HG02981 (cell line): ENCODE results near the gene SUPT5H.

Source experiments
- ATAC-seq: cut with Tn5 transposase; IDR thresholded peaks from one replicate; pipeline ENCODE4 v1.9.1; 2021; ENCODE audit warnings: mild to moderate bottlenecking, moderate library complexity; ENCODE audit not compliant: unreplicated experiment

Gene SUPT5H

DNA sequence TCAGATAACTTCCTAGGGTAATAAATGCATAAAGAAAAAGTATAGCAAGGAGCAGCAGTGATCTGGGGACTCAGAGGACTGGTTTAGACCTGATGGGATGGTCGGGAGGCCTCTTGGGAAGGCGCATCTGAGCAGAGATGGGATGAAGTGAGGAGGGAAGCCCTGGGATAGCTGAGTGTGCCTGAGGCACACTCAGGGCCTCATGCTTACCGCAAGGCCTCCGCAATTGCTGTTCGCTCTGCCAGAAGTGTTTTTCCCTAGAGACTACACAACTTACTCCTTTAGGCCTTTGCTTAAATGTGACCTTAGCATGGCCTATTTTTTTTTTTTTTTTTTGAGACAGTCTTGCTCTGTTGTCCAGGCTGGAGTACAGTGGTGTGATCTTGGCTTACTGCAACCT is 49.3 kb downstream of the SUPT5H start:
- ATAC-seq, result no peak

DNA sequence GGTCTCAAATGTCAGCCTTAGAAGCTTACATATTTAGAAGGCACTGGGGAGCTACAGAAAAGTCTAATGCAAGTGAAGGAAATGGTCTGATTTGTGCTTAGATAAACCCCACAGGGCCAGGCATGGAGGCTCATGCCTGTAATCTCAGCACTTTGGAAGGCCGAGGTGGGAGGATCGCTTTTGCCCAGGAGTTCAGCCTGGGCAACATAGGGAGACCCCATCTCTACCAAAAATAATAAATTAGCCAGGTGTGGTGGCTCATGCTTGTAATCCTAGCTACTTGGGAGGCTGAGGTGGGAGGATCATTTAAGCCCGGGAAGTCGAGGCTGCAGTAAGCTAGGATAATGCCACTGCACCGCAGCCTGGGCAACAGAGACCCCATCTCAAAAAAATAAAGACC is 50.7 kb downstream of the SUPT5H start:
- no peak for ATAC-seq

DNA sequence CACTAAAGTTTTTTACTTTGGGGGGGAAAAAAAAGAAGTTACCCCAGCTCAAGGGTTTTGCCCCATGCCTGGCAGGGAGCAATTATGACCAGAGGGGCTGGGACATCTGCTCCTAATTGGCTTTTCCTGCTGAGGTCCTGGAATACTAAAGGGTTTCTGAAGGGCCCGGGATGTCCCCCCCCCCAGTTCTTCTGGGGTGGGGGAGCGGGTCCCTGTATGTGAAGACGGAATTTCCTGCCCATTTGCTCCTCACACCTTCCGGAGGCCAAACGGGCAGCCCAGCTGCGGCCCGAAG is 52.3 kb downstream of the SUPT5H start:
- no peak for ATAC-seq

DNA sequence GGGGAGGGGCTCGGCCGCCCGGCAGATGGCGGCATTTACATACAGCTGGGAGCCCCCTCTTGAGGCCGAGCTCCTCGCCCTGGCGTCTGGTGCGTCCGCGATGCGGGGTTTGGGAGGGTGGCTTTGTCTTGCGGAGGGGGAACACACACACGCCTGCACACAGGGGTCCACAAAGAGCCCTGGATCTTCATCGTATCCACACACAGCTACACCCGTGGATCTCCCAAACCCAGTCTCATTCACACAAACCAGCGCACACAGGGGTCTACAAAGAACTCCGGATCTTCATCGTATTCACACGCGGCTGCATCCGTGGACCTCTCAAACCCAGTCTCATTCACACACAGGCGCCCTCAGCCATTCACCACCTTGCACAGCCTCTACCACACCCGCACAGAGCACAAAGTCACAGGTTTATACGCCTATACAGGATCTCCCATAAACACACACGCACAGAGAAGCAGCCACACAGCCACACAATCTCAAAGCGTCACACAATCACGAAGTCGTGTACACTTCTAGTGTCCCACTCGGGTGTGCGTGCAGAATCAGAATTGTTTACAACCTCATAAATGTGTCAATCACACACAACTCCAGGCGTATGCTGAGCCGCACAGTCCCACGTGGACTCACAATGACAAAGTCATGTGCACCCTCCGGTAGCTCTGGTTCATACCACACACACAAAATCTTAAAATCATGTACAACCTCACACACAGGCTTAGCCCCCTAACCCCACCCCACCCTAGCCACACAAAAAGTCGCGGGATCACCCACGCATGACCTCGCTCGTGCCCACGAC is 52.8 kb downstream of the SUPT5H start:
- no peak for ATAC-seq

DNA sequence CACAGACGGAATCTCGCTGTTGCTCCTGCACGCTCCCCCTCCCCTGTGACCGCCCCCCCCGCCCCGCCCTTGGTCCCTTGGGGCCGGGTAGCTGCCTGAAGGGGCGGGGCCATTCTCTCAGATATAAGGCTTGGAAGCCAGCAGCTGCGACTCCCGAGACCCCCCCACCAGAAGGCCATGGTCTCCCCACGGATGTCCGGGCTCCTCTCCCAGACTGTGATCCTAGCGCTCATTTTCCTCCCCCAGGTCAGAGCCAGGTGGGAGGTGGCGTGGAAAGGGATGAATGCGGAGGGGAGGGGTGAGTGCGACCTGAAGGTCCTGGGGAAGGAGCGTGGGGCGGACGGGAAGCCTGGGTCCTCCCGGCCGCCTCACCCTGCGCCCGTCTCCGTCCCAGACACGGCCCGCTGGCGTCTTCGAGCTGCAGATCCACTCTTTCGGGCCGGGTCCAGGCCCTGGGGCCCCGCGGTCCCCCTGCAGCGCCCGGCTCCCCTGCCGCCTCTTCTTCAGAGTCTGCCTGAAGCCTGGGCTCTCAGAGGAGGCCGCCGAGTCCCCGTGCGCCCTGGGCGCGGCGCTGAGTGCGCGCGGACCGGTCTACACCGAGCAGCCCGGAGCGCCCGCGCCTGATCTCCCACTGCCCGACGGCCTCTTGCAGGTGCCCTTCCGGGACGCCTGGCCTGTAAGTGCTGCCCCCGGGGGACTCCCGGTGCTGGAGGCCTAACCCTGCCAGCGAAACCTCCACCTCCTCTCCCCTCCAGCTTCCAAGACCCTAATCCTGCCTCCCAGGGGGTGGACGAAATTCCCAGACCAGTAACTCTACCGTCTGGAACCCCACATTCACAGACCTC is 53.6 kb downstream of the SUPT5H start, which contains the start of gene DLL3:
Gene DLL3, plus strand, starts transcription at position 150 of the 845 bp plus-strand sequence. Its CDS starts 28 bp downstream, at position 178.
- ATAC-seq, result no peak

DNA sequence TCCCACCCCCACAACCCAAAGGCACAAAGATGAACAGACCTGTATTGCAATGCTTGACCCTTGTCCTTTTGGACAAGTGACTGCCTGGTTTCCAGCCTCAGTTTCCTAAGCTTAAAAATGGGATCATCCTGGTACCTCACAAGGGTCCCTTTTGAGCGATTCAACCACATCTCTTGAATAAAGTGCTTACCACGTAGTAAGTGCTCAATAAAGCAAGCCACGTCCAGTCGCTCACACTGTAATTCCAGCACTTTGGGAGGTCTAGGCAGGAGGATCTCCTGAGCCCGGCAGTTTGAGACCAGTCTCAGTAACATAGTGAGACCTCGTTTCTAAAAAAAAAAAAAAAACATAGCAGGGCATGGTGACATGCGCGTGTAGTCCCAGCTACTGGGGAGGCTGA is 54.5 kb downstream of the SUPT5H start:
- ATAC-seq, result no peak

DNA sequence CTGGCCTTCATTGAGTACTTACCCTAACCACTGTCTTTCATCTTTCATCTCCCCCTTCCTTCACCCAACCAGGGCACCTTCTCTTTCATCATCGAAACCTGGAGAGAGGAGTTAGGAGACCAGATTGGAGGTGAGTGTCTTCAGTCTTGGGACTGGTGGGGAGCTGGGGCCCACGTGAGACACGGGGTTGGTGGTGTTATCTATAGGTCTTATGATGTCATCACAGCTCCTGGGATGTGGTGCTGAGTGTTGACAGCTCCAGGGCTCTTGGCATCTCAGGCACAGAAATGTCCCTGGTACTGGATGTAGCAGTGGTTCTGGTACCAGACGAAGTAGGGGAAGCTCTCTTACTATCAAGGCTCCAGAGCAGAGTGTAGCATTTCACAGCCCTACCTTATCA is 55.2 kb downstream of the SUPT5H start:
- no peak for ATAC-seq

GRCh38 chr19:39501340-39501739 is 56.0 kb downstream of the SUPT5H start:
- no peak for ATAC-seq

- ATAC-seq, result no peak
These were observed 57.4 kb downstream of the SUPT5H start for GRCh38 chr19:39502640-39503417.

DNA sequence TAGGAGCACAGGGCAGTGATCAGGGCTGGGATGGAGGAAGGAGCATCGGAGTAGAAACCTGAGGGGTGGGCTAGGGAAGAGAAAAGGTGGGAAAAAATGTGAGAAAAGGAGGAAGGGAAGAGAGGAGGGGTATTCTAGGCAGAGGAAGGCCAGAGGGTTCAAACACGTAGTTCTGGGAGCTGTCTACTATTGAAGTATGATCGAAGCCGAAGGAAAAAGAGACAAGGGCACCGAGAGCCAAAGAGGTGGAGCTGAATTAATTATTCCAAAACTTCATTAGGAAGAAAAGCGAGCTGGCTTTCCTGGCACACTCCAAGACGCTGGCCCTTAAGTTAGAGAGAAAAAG is 61.2 kb downstream of the SUPT5H start:
- no peak for ATAC-seq

- no peak for ATAC-seq
These were observed 61.7 kb downstream of the SUPT5H start for GRCh38 chr19:39506944-39507714.

- no peak for ATAC-seq
These were observed 62.5 kb downstream of the SUPT5H start for GRCh38 chr19:39507715-39508364.

GRCh38 chr19:39508629-39509028 is 63.2 kb downstream of the SUPT5H start:
- no peak for ATAC-seq

GRCh38 chr19:39509233-39509632 is 63.9 kb downstream of the SUPT5H start:
- no peak for ATAC-seq

GRCh38 chr19:39512988-39513387 is 67.6 kb downstream of the SUPT5H start:
- ATAC-seq, result no peak

DNA sequence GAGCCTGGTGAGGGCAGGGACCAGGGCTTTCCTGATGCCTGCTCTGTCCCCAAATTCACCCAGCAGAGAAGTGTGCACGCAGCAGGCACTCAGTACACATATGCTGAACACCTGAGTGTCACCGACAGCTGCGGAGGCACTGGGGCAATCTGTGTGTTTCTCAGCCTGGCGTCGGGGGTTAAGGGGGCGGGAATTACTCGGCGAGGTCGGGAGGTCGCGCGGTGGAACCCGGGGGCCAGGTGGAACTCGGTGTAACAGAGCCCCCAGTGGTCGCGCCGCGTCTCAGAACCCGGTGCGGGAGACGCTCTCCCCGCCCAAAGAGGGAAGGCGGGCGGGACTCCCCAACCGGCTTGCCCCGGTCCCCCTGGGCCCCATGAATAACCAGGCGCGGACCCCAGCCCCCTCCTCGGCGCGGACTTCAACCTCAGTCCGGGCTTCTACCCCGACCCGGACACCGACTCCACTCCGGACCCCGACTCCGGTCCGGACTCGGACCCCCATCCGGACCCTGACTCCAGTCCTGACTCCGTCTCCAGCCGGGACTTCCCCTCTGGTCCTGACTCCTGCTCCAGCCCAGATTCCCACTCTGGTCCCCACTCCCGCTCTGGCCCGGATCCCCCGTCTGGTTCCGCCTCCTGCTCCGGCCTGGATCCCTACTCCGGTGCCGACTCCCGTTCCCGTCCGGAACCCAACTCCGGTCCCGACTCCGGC is 69.6 kb downstream of the SUPT5H start, which contains the start of gene SELENOV:
Gene SELENOV, plus strand, starts transcription at position 300 of the 711 bp plus-strand sequence. Its CDS starts 74 bp downstream, at position 374.
- ATAC-seq, result no peak

DNA sequence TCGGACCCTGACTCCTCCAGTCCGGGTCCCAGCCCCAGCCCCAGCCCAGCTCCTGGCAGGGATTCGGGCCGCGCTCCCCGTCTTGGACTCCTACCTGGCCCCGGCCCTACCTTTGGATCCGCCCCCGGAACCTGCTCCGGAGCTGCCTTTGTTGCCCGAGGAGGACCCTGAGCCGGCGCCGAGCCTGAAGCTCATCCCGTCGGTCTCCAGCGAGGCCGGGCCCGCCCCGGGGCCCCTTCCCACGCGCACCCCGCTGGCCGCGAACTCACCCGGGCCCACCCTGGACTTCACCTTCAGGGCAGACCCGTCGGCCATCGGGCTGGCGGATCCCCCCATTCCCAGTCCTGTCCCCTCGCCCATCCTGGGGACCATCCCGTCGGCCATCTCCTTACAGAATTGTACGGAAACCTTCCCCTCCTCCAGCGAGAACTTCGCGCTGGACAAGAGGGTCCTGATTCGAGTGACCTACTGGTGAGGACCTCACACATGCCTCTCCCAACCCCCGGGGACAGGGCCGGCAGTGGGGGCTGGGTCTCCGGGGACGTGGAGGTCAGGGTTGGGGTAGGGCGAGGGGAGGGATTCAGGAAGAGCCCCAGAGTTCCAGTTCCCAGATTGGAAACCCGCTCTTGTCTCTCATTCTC is 70.3 kb downstream of the SUPT5H start:
- no peak for ATAC-seq

- no peak for ATAC-seq
These were observed 70.9 kb downstream of the SUPT5H start for GRCh38 chr19:39516270-39516669.

GRCh38 chr19:39517432-39517831 is 72.0 kb downstream of the SUPT5H start:
- ATAC-seq, result no peak
